ENCODE data around the gene DIAPH3. TPM values are rescaled to one million over a fixed set of nuclear protein-coding genes. Genes with fewer than 3 reads are reported as not detected.

Gene DIAPH3
- polyA plus RNA-seq, 1 of the 3 experiments (the other 2 are of a cell fraction), result 5.4 TPM

- Histone ChIP-seq H3K27me3 (ENCODE audit: insufficient read depth) (no peaks in the 10 kb centered on the region), H4K20me1 (ENCODE audit: insufficient read depth) (no peaks in the 10 kb centered on the region), H3F3A (replicated peaks; ENCODE audit: insufficient read depth) (peaks cover 12% of the 10 kb centered on the region), H2AFZ (ENCODE audit: low read depth) (no peak overlapping the region; the same call in 1 of the 2 replicates), H3K27ac (ENCODE audit: low read depth in 2 of 2, low read length in 1 of 2) (no peak overlapping the region; a peak in 1 of 4 replicates), H3K9me2 (no peaks in the 10 kb centered on the region; the same call in 1 of the 2 replicates), H3K4me1 (ENCODE audit: control insufficient read depth in 1 of 2, insufficient read depth in 2 of 2, low read depth in 1 of 2, low read length in 1 of 2) (no peaks in the 10 kb centered on the region; a peak in 2 of 4 replicates), H3K4me3 (ENCODE audit: low read depth in 2 of 2, low read length in 1 of 2) (no peak overlapping the region), H3K9ac (no peak overlapping the region), H3K4me2 (no peak overlapping the region), H3K9me3 (no peaks in the 10 kb centered on the region), H3K79me2 (ENCODE audit: insufficient read depth) (0 out of 2 replicates have a peak, but pooled peaks cover 1% of the 10 kb centered on the region), H3K36me3 (replicated peaks in 1 of 2; ENCODE audit: control insufficient read depth in 1 of 2, insufficient read depth in 2 of 2, low read length in 1 of 2) (peaks cover 0 to 13% of the 10 kb centered on the region in 2 experiments)
- TF ChIP-seq FOSL2 (IDR thresholded peaks at IDR 0.05; ENCODE audit: borderline replicate concordance, low read depth) (peak; percentile 3; the same call in 1 of the 2 replicates), RFX5 (IDR thresholded peaks at IDR 0.05; ENCODE audit: low read length) (no peak)
- CTCF ChIA-PET, result no interaction called here
- WGBS (ENCODE audit: low lambda C conversion rate), result 72% methylated on average over 7 of the region's 7 CpGs
- DNase-seq, result no peak
- POLR2A ChIA-PET, result no interaction called here
These were observed 180.9 kb downstream of the DIAPH3 start for GRCh38 chr13:59982631-59983382.

GRCh38 chr13:59979589-59979988, 184.1 kb downstream of the DIAPH3 start:
- no peak for DNase-seq
- POLR2A ChIA-PET, result no interaction called here
- Histone ChIP-seq H2AFZ (ENCODE audit: low read depth) (no peak overlapping the region), H3K4me3 (ENCODE audit: low read depth in 2 of 2, low read length in 1 of 2) (no peak overlapping the region), H3F3A (replicated peaks; ENCODE audit: insufficient read depth) (peaks cover 12% of the 10 kb centered on the region), H3K36me3 (replicated peaks in 1 of 2; ENCODE audit: control insufficient read depth in 1 of 2, insufficient read depth in 2 of 2, low read length in 1 of 2) (peaks cover 0 to 15% of the 10 kb centered on the region in 2 experiments), H3K79me2 (ENCODE audit: insufficient read depth) (no peaks in the 10 kb centered on the region), H3K9ac (no peak overlapping the region), H3K9me2 (no peaks in the 10 kb centered on the region; the same call in 1 of the 2 replicates), H3K4me2 (no peak overlapping the region), H3K27me3 (ENCODE audit: insufficient read depth) (no peaks in the 10 kb centered on the region), H4K20me1 (ENCODE audit: insufficient read depth) (no peaks in the 10 kb centered on the region), H3K4me1 (ENCODE audit: control insufficient read depth in 1 of 2, insufficient read depth in 2 of 2, low read depth in 1 of 2, low read length in 1 of 2) (peaks cover 0 to 12% of the 10 kb centered on the region in 2 experiments; a peak in 2 of 4 replicates), H3K27ac (ENCODE audit: low read depth in 2 of 2, low read length in 1 of 2) (no peak overlapping the region), H3K9me3 (no peaks in the 10 kb centered on the region)
- no peak for TF ChIP-seq RAD21 (IDR thresholded peaks at IDR 0.05; ENCODE audit: low read length)
- TF ChIP-seq CTCF (IDR thresholded peaks at IDR 0.05), result no peak
- no peak for TF ChIP-seq GABPA (IDR thresholded peaks at IDR 0.05; ENCODE audit: low read depth)
- no peak for TF ChIP-seq MEF2A (IDR thresholded peaks at IDR 0.05; ENCODE audit: borderline replicate concordance, low read depth)
- TF ChIP-seq FOXJ3 (CRISPR knock-in tag; IDR thresholded peaks at IDR 0.05), result no peak
- TF ChIP-seq RFX5 (IDR thresholded peaks at IDR 0.05; ENCODE audit: low read length), result no peak
- TF ChIP-seq SIN3A (IDR thresholded peaks at IDR 0.05; ENCODE audit: borderline replicate concordance, low read depth, low read length), result no peak
- TF ChIP-seq PBX3 (IDR thresholded peaks at IDR 0.05), result no peak
- no peak for TF ChIP-seq TAF1 (IDR thresholded peaks at IDR 0.05; ENCODE audit: borderline replicate concordance, low read depth, low read length)
- TF ChIP-seq JUND (IDR thresholded peaks at IDR 0.05), result no peak
- no peak for TF ChIP-seq EP300 (IDR thresholded peaks at IDR 0.05; ENCODE audit: borderline replicate concordance in 1 of 2, low read depth in 1 of 2, low read length in 1 of 2)
- no peak for TF ChIP-seq RCOR1 (IDR thresholded peaks at IDR 0.05; ENCODE audit: low read length)
- no peak for TF ChIP-seq USF2 (IDR thresholded peaks at IDR 0.05; ENCODE audit: borderline replicate concordance, low read depth, low read length)
- TF ChIP-seq ZBTB33 (IDR thresholded peaks at IDR 0.05; ENCODE audit: borderline replicate concordance, low read depth), result no peak
- TF ChIP-seq IRF3 (IDR thresholded peaks at IDR 0.05; ENCODE audit: low read depth, low read length), result no peak
- TF ChIP-seq CHD2 (IDR thresholded peaks at IDR 0.05; ENCODE audit: low read length, partially characterized antibody), result no peak
- no peak for TF ChIP-seq MXI1 (IDR thresholded peaks at IDR 0.05; ENCODE audit: low read depth, low read length)
- no peak for TF ChIP-seq TEAD4 (IDR thresholded peaks at IDR 0.05; ENCODE audit: borderline replicate concordance, insufficient read depth)
- TF ChIP-seq ELF1 (IDR thresholded peaks at IDR 0.05), result no peak
- 91% methylated on average over 2 of the region's 2 CpGs for WGBS (ENCODE audit: low lambda C conversion rate)
- CTCF ChIA-PET, result no interaction called here

Measured in SK-N-SH (cell line).